AG08395 (cell line): ENCODE measurements around the gene ALPK3.

Experiments used
- DNase-seq: peaks from one replicate; pipeline ENCODE4 v3.0.0; 2012; ENCODE audit warnings: mixed read lengths, low spot score

ALPK3 gene

GRCh38 chr15:84893607-84894006 is 76.5 kb downstream of the ALPK3 start:
- no peak for DNase-seq

- no peak for DNase-seq
These were observed 77.7 kb downstream of the ALPK3 start for GRCh38 chr15:84894736-84895425.

DNA sequence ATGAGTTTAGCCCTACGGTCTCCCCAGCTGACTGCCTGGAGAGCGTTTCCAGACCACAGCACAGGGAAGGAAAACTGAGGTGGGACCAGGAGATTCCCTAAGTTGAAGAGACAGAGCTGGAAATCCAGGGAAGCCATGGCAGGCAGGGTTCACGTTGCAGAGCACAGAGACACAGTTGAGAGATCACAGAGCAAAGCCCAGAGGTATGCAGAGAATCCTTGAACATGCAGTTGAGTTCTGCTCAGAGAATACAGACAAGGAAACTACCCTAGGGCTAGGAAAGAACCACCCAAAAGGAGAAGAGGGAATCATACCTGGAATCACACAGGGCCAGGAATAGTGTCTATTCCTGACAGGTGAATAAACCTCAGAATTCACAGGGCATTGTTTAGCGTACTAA is 81.6 kb downstream of the ALPK3 start:
- no peak for DNase-seq

GRCh38 chr15:84899750-84900149 is 82.6 kb downstream of the ALPK3 start:
- DNase-seq = no peak

DNA sequence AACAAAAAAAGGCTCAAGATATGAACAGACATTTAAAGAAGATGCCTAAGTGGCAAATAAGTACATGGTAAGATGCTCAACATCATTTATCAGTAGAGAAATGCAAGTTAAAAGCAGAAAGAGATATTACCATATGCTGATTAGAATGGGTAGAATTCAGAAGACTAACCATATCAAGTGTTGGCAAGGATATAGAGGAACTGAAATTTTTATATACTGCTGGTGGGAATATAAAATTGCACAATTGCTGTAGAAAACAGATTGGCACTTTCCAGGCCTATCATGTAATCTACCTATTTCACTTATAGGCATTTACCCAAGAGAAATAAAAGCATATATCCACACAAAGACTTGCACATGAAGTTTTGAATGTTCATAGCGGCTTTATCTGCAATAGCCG is 84.4 kb downstream of the ALPK3 start:
- DNase-seq = no peak

GRCh38 chr15:84903751-84904150 is 86.6 kb downstream of the ALPK3 start:
- DNase-seq = no peak

GRCh38 chr15:84904419-84904818 is 87.3 kb downstream of the ALPK3 start:
- no peak for DNase-seq

DNA sequence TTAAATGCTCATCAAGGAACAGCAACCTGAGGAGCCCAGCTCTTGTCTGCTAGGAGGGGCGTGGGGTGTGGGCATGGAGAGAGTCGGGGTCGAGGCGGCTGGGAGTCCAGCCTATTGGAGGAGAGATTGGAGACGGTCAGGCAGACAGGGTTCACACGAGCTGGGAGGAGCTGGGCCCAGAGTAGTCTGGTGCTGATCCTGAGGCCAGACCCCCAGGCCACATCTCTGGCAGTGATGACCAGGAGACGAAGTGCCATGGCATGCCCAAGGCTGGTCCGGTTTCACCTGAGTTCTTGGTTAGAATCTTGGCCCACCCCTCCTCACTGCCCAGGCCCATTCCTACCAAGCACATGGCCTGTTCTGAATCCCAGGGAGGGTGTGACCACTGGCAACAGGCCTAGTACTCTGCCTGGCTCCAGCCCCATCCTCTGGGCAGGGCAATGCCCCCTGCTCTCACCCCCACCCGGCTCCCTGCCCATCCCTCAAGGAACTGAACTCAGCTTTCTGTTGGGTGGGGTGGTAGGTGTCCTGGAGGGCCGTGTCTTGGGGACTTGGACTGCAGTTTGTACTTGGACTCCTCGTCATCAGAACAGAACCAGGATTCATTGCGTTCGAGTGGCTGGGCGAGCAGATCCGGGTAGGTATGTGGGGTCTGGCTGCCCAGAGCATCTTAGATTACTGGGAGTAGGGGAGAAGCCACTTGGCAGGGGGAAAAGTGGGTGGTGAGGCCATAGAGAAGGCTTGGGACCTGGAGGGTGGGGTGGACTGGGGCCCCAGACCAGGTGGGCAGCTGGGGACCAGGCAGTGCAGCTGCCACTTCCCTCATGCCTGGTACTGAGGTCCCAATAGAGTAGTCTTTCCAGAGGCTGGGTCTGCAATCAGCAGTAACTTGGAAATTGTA is 88.1 kb downstream of the ALPK3 start:
- no peak for DNase-seq

DNA sequence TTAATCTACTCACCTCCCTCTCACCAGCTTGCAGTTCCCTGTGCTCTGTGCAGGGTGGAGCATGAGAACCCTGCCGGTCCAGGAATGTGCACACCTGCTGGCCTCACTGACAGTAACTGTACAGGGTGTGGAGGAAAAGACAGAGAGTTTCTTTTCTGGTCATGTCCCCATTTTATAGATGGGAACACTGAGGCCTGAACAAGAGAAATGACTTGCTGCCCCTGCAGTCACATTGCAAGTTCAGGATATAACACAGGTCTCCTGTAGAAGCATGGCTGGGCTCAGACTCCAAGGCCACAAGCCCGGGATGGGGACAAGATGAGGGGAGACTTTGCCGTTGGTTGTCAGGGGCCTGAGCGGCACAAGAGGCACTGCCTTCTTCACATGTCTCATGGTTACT is 90.6 kb downstream of the ALPK3 start:
- no peak for DNase-seq

GRCh38 chr15:84908564-84908963 is 91.4 kb downstream of the ALPK3 start:
- DNase-seq = no peak

DNA sequence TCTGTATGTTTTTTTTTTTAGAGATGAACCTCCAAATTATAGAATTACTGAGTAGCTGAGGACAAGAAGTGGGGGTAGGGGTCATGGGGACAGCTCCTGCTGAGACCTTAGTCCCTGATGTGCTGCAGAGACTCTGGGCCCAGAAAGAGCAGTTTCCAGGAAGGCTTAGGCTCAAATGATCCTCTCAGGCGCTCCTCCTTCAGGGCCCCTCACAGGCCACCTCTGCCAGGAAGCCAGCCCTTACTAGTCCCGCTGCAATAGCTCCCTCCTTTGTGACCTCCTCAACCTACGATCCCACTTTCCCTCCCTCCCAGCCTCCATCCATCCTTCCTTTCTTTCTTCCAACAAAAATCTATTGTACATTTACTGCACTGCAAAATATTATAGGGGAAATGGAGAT is 91.9 kb downstream of the ALPK3 start:
- DNase-seq = no peak

- DNase-seq = no peak
These were observed 92.6 kb downstream of the ALPK3 start for GRCh38 chr15:84909782-84910181.

DNA sequence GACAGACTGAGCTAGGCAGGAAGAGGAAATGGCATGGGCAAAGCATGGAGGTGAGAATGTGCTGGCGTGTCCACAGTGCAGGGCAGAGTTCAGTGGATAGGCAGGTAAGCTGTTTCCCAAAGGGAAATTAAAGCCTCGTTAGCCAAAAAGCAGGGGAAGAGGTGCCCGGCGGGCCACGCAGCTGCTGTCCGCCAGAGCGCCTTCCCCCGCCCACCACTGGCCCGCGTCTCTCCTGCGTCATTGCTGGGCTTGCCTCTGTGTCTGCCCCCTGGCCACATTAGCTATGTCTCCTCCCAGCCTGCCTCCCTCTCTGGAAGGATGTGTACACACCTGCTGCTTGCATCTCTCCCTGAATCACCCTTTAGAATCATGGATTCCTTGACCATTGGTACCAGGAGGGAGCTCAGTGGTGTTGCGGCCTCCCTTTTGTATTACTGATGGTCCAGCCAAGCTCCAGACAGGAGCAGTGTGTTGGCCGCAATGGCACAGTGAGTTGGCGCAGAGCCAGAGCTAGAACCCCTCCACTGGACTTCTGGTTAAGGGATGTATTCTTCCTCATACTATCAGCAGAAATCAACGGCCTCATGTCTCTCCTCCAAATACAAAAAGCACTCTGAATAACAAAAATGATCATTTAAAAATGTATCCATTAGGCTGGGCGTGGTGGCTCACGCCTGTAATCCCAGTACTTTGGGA is 93.9 kb downstream of the ALPK3 start:
- DNase-seq = no peak

DNA sequence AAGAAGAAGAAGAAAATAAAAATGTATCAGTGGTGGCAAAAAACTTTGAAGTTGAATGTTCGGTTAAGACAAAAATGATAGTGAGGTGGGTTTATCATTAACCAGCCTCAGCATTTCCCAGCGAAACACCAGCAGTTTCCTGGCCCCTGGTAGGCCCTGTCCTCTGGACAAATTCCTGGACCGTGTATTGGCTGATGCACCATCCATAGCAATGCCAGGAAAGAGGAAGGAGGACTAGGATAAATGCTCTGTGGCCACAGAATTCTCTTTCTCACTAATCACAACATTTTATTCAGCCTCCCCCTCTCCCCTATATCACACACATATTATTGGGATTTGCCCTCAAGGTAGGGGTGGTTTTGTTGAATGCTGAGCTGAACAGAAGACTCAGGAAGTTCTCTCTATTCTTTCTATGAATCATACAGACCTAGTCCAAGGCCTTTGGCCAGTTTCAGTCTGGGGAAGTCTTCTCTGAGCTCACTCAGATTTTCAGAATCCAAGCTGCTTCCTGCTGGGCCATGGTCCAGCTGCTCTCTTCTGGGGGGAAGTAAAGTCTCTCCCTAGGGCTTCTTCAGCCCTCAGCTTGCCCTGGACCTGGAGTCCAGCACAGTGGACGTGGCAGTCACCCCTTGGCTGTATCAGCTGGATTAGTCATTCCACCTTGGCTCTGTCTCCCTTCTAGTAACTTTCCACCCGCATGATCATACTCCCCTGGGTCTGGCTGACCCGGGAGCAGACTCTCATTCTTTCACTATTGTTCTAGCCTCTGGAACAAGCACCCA is 94.9 kb downstream of the ALPK3 start:
- DNase-seq = peak; percentile 95

- no peak for DNase-seq
These were observed 96.2 kb downstream of the ALPK3 start for GRCh38 chr15:84913360-84913723.

- no peak for DNase-seq
These were observed 97.2 kb downstream of the ALPK3 start for GRCh38 chr15:84914351-84914750.

DNA sequence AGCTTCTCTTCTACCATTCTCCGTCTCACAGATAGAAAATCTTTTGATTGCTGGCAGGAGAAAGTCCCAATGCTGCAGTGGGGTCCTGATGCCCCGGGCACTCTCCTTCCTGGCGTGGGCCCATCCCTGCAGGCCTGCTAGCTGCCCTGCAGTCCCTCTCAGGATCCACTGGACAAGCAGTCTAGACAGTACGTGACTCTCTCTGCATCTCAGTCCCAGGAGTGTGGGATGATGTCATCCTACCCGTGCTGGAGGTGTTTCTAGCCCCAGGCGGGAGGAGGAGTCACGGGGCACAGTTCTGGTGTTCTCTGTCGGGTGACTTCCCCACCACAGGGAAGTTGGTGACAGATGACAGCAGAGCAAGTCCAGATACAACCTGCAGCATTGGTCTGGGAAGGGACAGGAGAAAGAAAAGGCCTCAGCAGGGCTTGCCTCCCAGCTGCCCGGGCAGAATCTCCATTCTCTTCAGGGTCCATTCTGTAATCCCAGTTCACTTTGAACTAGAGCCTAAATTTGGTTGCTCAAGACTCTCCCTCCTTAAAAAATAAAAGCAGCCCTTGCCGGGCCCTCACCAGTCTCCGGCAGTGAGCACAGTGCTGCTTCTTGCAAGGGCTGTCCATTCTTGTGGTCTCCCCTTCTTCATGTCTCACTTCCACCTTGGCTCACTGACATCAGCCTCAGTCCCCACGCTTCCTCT is 97.9 kb downstream of the ALPK3 start:
- DNase-seq = peak; percentile 85

DNA sequence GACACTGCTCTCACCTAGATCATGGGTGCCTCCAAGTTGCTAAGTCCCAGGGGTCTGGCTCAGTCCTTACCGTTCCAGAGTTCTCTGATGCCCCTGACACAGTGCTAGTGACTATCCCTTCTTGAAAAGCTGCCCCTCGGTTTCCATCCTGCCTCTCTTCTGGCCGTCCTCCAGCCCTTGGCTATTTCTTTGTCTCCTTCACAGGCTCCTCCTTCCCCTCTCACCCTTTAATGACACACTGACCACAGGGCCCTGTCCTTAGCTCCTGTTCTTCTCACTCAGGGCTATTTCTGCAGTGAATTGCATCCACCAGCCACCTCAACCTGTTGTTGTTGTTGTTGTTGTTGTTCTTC is 98.4 kb downstream of the ALPK3 start:
- no peak for DNase-seq

- no peak for DNase-seq
These were observed 100.3 kb downstream of the ALPK3 start for GRCh38 chr15:84917452-84917851.

DNA sequence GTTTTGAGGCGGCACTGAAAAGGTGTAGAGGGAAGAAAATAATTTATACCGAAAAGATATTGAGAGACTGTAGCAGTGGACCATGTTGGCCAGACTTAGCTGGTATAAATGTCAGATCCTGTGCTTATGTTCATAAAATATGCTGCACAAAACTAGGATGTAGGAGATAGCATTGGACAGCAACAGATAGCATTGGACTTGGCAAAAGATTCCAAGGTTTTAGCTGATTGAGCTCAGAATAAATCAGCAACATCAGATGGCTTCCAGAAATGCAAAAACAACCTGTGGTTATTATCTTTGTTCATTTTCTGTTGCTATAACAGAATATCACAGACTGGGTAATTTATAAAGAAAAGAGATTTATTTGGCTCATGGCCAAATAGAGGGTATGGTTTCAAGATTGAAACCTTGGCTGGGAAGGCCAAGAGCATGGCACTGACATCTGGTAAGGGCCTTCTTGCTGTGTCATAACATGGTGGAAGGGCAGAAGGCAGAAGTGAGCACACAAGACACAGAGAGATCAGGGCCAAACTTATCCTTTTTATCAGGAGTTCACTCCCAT is 102.0 kb downstream of the ALPK3 start:
- DNase-seq = no peak

DNA sequence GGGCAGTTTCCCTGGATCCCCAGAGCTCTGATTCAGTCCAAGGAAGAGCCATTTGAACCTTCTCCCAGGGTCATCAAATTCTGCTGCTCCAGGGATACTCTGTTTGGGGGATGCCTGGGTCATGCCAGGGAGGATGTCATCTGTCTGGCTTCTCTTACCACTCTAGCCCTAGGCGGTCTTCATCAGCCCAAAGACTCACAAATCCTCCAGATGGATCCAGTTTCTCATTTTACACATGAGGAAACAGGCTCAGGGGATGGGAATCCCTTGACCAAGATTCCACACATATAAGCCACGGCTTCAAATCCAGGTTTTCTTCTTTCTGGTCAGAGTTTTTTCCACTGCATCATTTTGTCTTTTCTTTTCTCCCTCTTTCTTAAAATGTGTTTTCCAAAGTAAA is 104.0 kb downstream of the ALPK3 start:
- peak; percentile 44 for DNase-seq
